H54 (cell line): Measurements from ENCODE around the gene TAF9B.
A peak's percentile ranks its signal among the peaks of the same experiment; 100 is the strongest.
"Not testable (repeated sequence)": the region's sequence is repeated elsewhere in the genome, so short reads cannot be mapped to it uniquely, and the experiment has no call there.

Experiments
- DNase-seq: peaks from one replicate; pipeline ENCODE4 v3.0.0; 2011; ENCODE audit warnings: low spot score, mixed read lengths; ENCODE audit not compliant: insufficient read length
- FAIRE-seq: peaks from 3 replicates; lab custom pipeline; 2011; peaks lifted over from hg19 to GRCh38; lab: Jason Lieb, UNC
- POLR2A ChIP-seq: IDR thresholded peaks from 2 replicates; pipeline ENCODE4 v1.6.1; 2011; ENCODE audit warnings: low read depth, mild to moderate bottlenecking, low read length

Gene TAF9B

DNA sequence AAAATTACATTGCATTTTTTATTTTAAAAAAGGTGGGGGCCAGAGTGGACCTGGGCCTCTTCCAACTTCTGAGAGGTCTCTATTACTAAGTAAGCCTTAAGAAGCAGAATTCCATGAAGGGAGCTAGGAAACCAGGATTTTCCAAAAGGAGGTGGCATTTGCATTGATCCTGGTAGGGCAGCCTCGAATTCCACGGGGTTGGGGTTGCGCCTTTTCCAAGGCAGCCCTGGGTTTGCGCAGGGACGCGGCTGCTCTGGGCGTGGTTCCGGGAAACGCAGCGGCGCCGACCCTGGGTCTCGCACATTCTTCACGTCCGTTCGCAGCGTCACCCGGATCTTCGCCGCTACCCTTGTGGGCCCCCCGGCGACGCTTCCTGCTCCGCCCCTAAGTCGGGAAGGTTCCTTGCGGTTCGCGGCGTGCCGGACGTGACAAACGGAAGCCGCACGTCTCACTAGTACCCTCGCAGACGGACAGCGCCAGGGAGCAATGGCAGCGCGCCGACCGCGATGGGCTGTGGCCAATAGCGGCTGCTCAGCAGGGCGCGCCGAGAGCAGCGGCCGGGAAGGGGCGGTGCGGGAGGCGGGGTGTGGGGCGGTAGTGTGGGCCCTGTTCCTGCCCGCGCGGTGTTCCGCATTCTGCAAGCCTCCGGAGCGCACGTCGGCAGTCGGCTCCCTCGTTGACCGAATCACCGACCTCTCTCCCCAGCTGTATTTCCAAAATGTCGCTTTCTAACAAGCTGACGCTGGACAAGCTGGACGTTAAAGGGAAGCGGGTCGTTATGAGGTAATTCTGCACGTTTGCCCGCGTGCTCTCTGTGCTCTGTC is 35.6 kb downstream of the TAF9B start, which contains the start of gene PGK1:
PGK1 (plus strand) TSS at position 626 of the 824 bp plus-strand sequence; CDS start at position 719, 93 bp downstream.
- FAIRE-seq (peak; percentile 92), DNase-seq (peak; percentile 80)
- peak; percentile 89 for TF ChIP-seq POLR2A

DNA sequence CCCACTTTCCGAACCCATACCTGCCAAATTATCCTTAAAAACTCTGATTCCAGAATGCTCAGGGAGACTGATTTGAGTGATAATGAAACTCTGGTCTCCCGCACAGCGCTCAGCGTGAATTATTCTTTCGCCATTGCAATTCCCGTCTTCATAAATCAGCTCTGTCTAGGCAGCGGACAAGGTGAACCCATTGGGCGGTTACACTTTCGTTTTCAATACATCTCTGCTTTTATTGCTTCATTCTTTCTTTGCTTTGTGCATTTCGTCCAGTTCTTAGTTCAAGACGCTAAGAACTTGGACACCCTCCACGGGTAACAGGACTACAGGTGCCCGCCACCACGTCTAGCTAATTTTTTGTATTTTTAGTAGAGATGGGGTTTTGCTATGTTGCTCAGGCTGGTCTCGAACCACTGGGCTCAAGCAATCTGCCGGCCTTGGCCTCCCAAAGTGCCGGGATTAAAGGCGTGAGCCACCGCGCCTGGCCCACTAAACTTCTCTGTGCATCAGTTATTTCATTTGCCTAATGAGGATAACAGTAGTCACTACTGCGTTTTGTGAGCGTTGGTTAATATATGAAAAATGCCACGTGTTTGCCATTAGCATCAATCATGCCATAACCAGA is 36.3 kb downstream of the TAF9B start:
- DNase-seq = no peak
- no peak for TF ChIP-seq POLR2A
- FAIRE-seq = no peak

DNA sequence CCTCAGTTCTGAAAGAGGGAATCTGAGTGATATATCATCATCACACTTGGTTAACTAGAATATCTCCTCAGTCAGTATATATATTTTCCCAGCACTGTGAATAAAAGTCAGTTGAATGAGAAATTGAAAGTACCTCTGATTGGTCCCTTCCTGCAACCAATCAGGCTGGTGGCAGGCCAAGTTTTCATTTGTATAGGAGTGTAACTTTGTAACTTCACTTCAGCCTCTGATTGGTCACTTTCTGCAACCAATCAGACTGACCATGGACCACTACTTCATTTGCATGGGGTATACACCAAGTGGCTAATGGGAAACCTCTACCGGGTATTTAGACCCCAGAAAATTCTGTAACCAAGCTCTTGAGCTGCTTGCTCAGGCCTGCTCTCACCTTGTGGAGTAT is 37.4 kb downstream of the TAF9B start:
- no peak for DNase-seq
- FAIRE-seq = no peak
- no peak for TF ChIP-seq POLR2A

DNA sequence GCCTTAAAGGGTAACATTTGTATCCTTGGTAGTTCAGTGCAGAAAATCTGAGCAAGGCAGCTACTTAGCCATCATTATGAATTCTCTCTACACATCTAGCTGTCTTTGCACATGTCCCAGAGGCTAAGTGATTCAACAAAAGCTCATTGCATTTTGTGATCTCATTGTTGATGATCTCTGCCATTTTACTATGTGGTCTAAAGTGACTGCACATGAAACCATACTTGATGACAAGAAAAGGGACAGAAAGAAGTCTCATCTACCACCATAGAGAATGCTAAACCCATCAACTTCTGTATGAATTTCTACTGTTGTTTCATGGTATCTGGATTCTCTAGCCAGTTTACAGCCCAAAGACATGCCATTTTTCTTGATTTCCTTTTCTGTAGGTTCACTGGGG is 41.3 kb downstream of the TAF9B start:
- no peak for FAIRE-seq
- TF ChIP-seq POLR2A = no peak
- DNase-seq = no peak

DNA sequence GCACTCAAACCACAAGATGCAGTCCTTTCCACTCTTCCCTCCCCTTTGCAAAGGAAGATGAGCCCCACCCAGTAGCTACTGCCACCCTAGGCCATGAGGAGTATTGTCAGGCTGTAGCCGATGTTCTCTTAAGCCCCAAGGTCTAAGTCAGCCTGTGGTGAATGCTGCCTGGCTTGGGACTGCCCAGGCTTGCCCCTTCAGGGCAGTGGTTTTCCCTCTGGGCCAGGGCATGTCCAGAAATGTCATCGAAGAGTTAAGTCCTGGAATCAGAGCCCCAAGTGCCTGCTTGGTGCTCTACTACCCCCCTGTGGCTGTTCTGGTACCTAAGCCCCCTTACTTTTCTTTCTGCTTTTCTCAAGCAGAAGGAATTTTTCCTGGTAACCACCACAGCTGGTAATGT is 47.2 kb downstream of the TAF9B start:
- DNase-seq = no peak
- FAIRE-seq = no peak
- TF ChIP-seq POLR2A = no peak

DNA sequence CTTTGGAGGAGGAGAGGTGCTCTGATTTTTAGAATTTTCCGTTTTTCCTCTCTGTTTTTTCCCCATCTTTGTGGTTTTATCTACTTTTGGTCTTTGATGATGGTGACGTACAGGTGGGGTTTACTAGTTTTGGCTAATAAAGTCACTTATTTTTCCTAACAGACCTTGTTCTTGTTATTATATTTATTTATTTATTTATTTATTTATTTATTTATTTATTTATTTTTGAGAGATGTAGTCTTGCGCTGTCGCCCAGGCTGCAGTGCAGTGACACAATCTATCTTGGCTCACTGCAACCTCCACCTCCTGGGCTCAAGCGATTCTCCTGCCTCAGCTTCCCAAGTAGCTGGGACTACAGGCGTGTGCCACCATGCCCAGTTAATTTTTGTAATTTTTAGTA is 58.0 kb downstream of the TAF9B start:
- not testable (repeated sequence) for DNase-seq, FAIRE-seq
